Measurements from ENCODE around the gene FCHSD2. TPM values are rescaled to one million over a fixed set of nuclear protein-coding genes. Genes with fewer than 3 reads are reported as not detected.

Gene FCHSD2
- total and polyA plus RNA-seq, 2 of the 13 experiments (the other 11 are each of a cell fraction or from before 2014, with no cell fraction given) = 20.5 to 24.8 TPM

- Histone ChIP-seq H2AFZ (ENCODE audit: low read length) (no peak overlapping the region), H3K27ac (ENCODE audit: extremely low read length, insufficient read depth, low read length) (no peak overlapping the region), H3K4me3 (replicated peaks in 1 of 3; ENCODE audit: insufficient read depth in 1 of 3, low read depth in 2 of 3, low read length in 3 of 3) (no peak overlapping the region), H3K9me3 (ENCODE audit: low read length) (no peaks in the 10 kb centered on the region), H4K20me1 (ENCODE audit: insufficient read depth, low read length) (no peaks in the 10 kb centered on the region), H3K36me3 (replicated peaks in 1 of 2; ENCODE audit: control insufficient read depth in 1 of 2, insufficient read depth in 2 of 2, low read length in 2 of 2) (peaks cover 0 to 10% of the 10 kb centered on the region in 2 experiments; a peak in 1 of 5 replicates), H3K79me2 (ENCODE audit: insufficient read depth, low read length) (no peaks in the 10 kb centered on the region), H3K27me3 (ENCODE audit: control insufficient read depth in 1 of 2, insufficient read depth in 2 of 2, low read length in 2 of 2) (no peaks in the 10 kb centered on the region), H3K4me2 (ENCODE audit: low read depth, low read length) (no peak overlapping the region), H3K4me1 (ENCODE audit: insufficient read depth, low read length) (peaks cover 14% of the 10 kb centered on the region), H3K9ac (ENCODE audit: insufficient read depth, low read depth, low read length) (no peak overlapping the region)
- FAIRE-seq = no peak
- TF ChIP-seq TOE1 (CRISPR knock-in tag; IDR thresholded peaks at IDR 0.05) (no peak), ARID3A (IDR thresholded peaks at IDR 0.05; ENCODE audit: low read depth, low read length) (no peak), ZNF883 (CRISPR knock-in tag; IDR thresholded peaks at IDR 0.05; ENCODE audit: not compliant biosample characterization) (no peak), SOX13 (IDR thresholded peaks at IDR 0.05) (no peak), SOX13 (CRISPR knock-in tag; conservative IDR thresholded peaks at IDR 0.05 in 1 of 2, IDR thresholded peaks at IDR 0.05 in 1 of 2) (no peak), DMTF1 (CRISPR knock-in tag; IDR thresholded peaks at IDR 0.05) (no peak), ZBTB20 (CRISPR knock-in tag; IDR thresholded peaks at IDR 0.05; ENCODE audit: borderline replicate concordance, low read depth) (no peak), FOXM1 (CRISPR knock-in tag; IDR thresholded peaks at IDR 0.05) (no peak), MTF2 (CRISPR knock-in tag; IDR thresholded peaks at IDR 0.05; ENCODE audit: borderline replicate concordance) (no peak), DRAP1 (CRISPR knock-in tag; IDR thresholded peaks at IDR 0.05) (no peak), ZBTB8A (CRISPR knock-in tag; IDR thresholded peaks at IDR 0.05; ENCODE audit: borderline replicate concordance, low read depth) (no peak), SMAD3 (CRISPR knock-in tag; IDR thresholded peaks at IDR 0.05) (no peak)
- ChIA-PET POLR2A (no interaction called here), CTCF (ENCODE audit: low intra/inter-chr PET ratio, low total read pairs) (no interaction called here)
- no peak for DNase-seq (ENCODE audit: low spot score)
- no peak for ATAC-seq
- intact Hi-C loops (cut with micrococcal nuclease; ENCODE audit: unreplicated experiment) (no loop called here), in situ Hi-C loops (cut with HindIII; ENCODE audit: extremely low pct_ligation_motif_present, low pct_unique_long_range_greater_than_20kb) (no loop called here)
- BruUV-seq (replicated peaks) = no TSS peak
- WGBS (ENCODE audit: low lambda C conversion rate) = 100% methylated on average over 3 of the region's 3 CpGs
Measured at GRCh38 chr11:72954860-72955259, 187.3 kb downstream of the FCHSD2 start.
